HEK293T (cell line): ENCODE results near the gene ZNF786.

Source experiments
- CTCF ChIA-PET: fragments of 350-600 bp; formaldehyde crosslinking; extraction: SDS; loops from one replicate; lab custom pipeline; 2021; ENCODE audit warnings: antibody characterized with exemption, inconsistent platforms; lab: Yijun Ruan, JAX
- POLR2A ChIA-PET: fragments of 350-600 bp; formaldehyde crosslinking; extraction: SDS; loops from one replicate; lab custom pipeline; 2020; ENCODE audit warnings: antibody characterized with exemption, inconsistent platforms; lab: Yijun Ruan, JAX
- DNase-seq: peaks from one replicate; pipeline ENCODE4 v3.0.0; 2012; ENCODE audit warnings: mixed read lengths; ENCODE audit errors: extremely low spot score
- ARNT ChIP-seq: fragments of 450-650 bp; IDR thresholded peaks from 2 replicates; pipeline ENCODE4 v1.6.1; 2017; ENCODE audit warnings: mild to moderate bottlenecking
- BHLHE40 ChIP-seq: fragments of 450-650 bp; IDR thresholded peaks from 2 replicates; pipeline ENCODE4 v1.6.1; 2016; ENCODE audit warnings: mild to moderate bottlenecking, moderate library complexity, borderline replicate concordance
- CTBP1 ChIP-seq: fragments of 450-650 bp; IDR thresholded peaks from 2 replicates; pipeline ENCODE4 v1.6.1; 2016; ENCODE audit warnings: borderline replicate concordance
- ELF4 ChIP-seq: fragments of 450-650 bp; IDR thresholded peaks from 2 replicates; pipeline ENCODE4 v1.6.1; 2017; ENCODE audit warnings: antibody characterized with exemption
- FOXA1 ChIP-seq: fragments of 450-650 bp; IDR thresholded peaks from 2 replicates; pipeline ENCODE4 v1.6.1; 2016; ENCODE audit warnings: mild to moderate bottlenecking
- FOXK2 ChIP-seq: fragments of 450-650 bp; IDR thresholded peaks from 2 replicates; pipeline ENCODE4 v1.6.1; 2016; ENCODE audit warnings: mild to moderate bottlenecking
- FOXM1 ChIP-seq: fragments of 450-650 bp; IDR thresholded peaks from 2 replicates; pipeline ENCODE4 v1.6.1; 2017; ENCODE audit warnings: mild to moderate bottlenecking, borderline replicate concordance
- HDGF ChIP-seq: fragments of 450-650 bp; IDR thresholded peaks from 2 replicates; pipeline ENCODE4 v1.6.1; 2017; ENCODE audit warnings: antibody characterized with exemption, borderline replicate concordance
- L3MBTL2 ChIP-seq: fragments of 450-650 bp; conservative IDR thresholded peaks from 2 replicates; pipeline ENCODE4 v1.6.1; 2016; ENCODE audit warnings: mild to moderate bottlenecking
- LEF1 ChIP-seq: fragments of 450-650 bp; IDR thresholded peaks from 2 replicates; pipeline ENCODE4 v1.6.1; 2017; ENCODE audit warnings: mild to moderate bottlenecking, borderline replicate concordance
- NFRKB ChIP-seq: fragments of 450-650 bp; IDR thresholded peaks from 2 replicates; pipeline ENCODE4 v1.6.1; 2016; ENCODE audit warnings: mild to moderate bottlenecking, moderate library complexity
- PKNOX1 ChIP-seq: fragments of 450-650 bp; IDR thresholded peaks from 2 replicates; pipeline ENCODE4 v1.6.1; 2016
- SP1 ChIP-seq: fragments of 450-650 bp; IDR thresholded peaks from 2 replicates; pipeline ENCODE4 v1.6.1; 2017
- SUZ12 ChIP-seq: fragments of 450-650 bp; IDR thresholded peaks from 2 replicates; pipeline ENCODE4 v1.6.1; 2016; ENCODE audit warnings: mild to moderate bottlenecking
- TARDBP ChIP-seq: fragments of 450-650 bp; IDR thresholded peaks from 2 replicates; pipeline ENCODE4 v1.6.1; 2016
- ZNF384 ChIP-seq: fragments of 450-650 bp; IDR thresholded peaks from 2 replicates; pipeline ENCODE4 v1.6.1; 2016

ZNF786 gene

GRCh38 chr7:149125189-149125862, 34.8 kb upstream of the ZNF786 start:
- ChIA-PET CTCF (interaction anchor here (0.6 to 2.7 kb wide), 8 partner anchors 10 to 61 kb away, joined by 3 to 40 read pairs (median 4); partner anchors contain the start of gene ZNF398), POLR2A (interaction anchor here (0.6 to 5.2 kb wide), 22 partner anchors 10 to 138 kb away, joined by 3 to 88 read pairs (median 4); partner anchors contain the start of genes ZNF282, ZNF398 and ZNF786)
- DNase-seq: no peak
- TF ChIP-seq ARNT (no peak), HDGF (no peak), FOXK2 (no peak), ELF4 (no peak), PKNOX1 (no peak), SUZ12 (no peak), BHLHE40 (no peak)

- no peak for DNase-seq
- ChIA-PET POLR2A (no interaction called here), CTCF (no interaction called here)
- TF ChIP-seq SP1: no peak
Measured at GRCh38 chr7:149109969-149110368, 19.5 kb upstream of the ZNF786 start.

- TF ChIP-seq BHLHE40 (no peak), HDGF (no peak), L3MBTL2 (no peak), LEF1 (no peak), SP1 (no peak), CTBP1 (no peak), SUZ12 (no peak), FOXM1 (no peak), NFRKB (no peak), PKNOX1 (no peak), TARDBP (no peak), FOXK2 (no peak), ZNF384 (no peak), ARNT (no peak), FOXA1 (no peak), ELF4 (no peak)
- ChIA-PET POLR2A (no interaction called here), CTCF (interaction anchor here (1.1 to 1.8 kb wide), 2 partner anchors 39 to 99 kb away, joined by 3 to 4 read pairs; no protein-coding TSS in a partner anchor)
- DNase-seq: no peak
Measured at GRCh38 chr7:149104749-149105148, 14.2 kb upstream of the ZNF786 start.

GRCh38 chr7:149104214-149104613, 13.7 kb upstream of the ZNF786 start:
- ChIA-PET POLR2A (no interaction called here), CTCF (interaction anchor here (1.1 to 1.8 kb wide), 2 partner anchors 38 to 99 kb away, joined by 3 to 4 read pairs; no protein-coding TSS in a partner anchor)
- no peak for DNase-seq
- TF ChIP-seq ARNT: no peak
- no peak for TF ChIP-seq PKNOX1
- no peak for TF ChIP-seq FOXA1
- TF ChIP-seq ELF4: no peak
- no peak for TF ChIP-seq SP1
- no peak for TF ChIP-seq CTBP1
- TF ChIP-seq L3MBTL2: no peak
- no peak for TF ChIP-seq ZNF384
- TF ChIP-seq BHLHE40: no peak
- TF ChIP-seq LEF1: no peak
- no peak for TF ChIP-seq HDGF
- TF ChIP-seq NFRKB: no peak
- no peak for TF ChIP-seq TARDBP
- no peak for TF ChIP-seq SUZ12

- POLR2A ChIA-PET: interaction anchor here (1.0 kb wide), 1 partner anchor 44 kb away, joined by 3 read pairs; the partner anchor contains the start of gene ZNF398
- CTCF ChIA-PET: interaction anchor here (0.5 to 0.7 kb wide), 2 partner anchors 11 to 14 kb away, joined by 3 to 4 read pairs; no protein-coding TSS in a partner anchor
- TF ChIP-seq PKNOX1 (no peak), ELF4 (no peak), NFRKB (no peak), BHLHE40 (no peak), SP1 (no peak), ZNF384 (no peak), LEF1 (no peak), FOXM1 (no peak), TARDBP (no peak), SUZ12 (no peak), FOXK2 (no peak), CTBP1 (no peak), L3MBTL2 (no peak), ARNT (no peak), HDGF (no peak), FOXA1 (no peak)
Measured at GRCh38 chr7:149103424-149103823, 12.9 kb upstream of the ZNF786 start.

More at GRCh38 chr7:149103424-149103823, 12.9 kb upstream of the ZNF786 start:
- DNase-seq: no peak
